HepG2 (cell line): ENCODE data around the gene SSTR5. TPM values are rescaled to one million over a fixed set of nuclear protein-coding genes. Genes with fewer than 3 reads are reported as not detected.
A peak's percentile ranks its signal among the peaks of the same experiment; 100 is the strongest.

ENCODE experiments used
- CERS6 ChIP-seq: sonication (generic); formaldehyde crosslinking; IDR thresholded peaks from 2 replicates; pipeline ENCODE4 v1.5.0; 2020; ENCODE audit warnings: missing genetic modification reagents
- EHMT2 ChIP-seq: fragments of 200-600 bp; sonication (generic); IDR thresholded peaks from 2 replicates; pipeline ENCODE4 v1.7.0; 2017; ENCODE audit warnings: antibody characterized with exemption, low read depth, low read length, borderline replicate concordance
- ELK4 ChIP-seq: sonication (generic); formaldehyde crosslinking; IDR thresholded peaks from 2 replicates; pipeline ENCODE4 v1.9.0; 2021; ENCODE audit warnings: missing genetic modification reagents, borderline replicate concordance
- ETS1 ChIP-seq: sonication (generic); formaldehyde crosslinking; IDR thresholded peaks from 2 replicates; pipeline ENCODE4 v1.4.0; 2020; ENCODE audit warnings: missing genetic modification reagents
- FOXJ3 ChIP-seq: sonication (generic); formaldehyde crosslinking; IDR thresholded peaks from 2 replicates; pipeline ENCODE4 v1.4.0; 2020; ENCODE audit warnings: missing genetic modification reagents, mild to moderate bottlenecking, borderline replicate concordance
- GATAD1 ChIP-seq: IDR thresholded peaks from 2 replicates; pipeline ENCODE4 v1.6.1; 2016; ENCODE audit warnings: missing genetic modification reagents, missing compliant biosample characterization
- MIER3 ChIP-seq: IDR thresholded peaks from 2 replicates; pipeline ENCODE4 v1.6.1; 2016; ENCODE audit warnings: missing compliant biosample characterization, borderline replicate concordance
- MXD4 ChIP-seq: IDR thresholded peaks from 2 replicates; pipeline ENCODE4 v1.6.1; 2016; ENCODE audit warnings: mild to moderate bottlenecking, missing biosample characterization, missing genetic modification reagents
- RFX3 ChIP-seq: IDR thresholded peaks from 2 replicates; pipeline ENCODE4 v1.6.1; 2016; ENCODE audit warnings: missing biosample characterization, missing genetic modification reagents
- RNF2 ChIP-seq: fragments of 450-650 bp; conservative IDR thresholded peaks from 2 replicates; pipeline ENCODE4 v1.6.1; 2016; ENCODE audit warnings: low read depth
- U2AF1 ChIP-seq: fragments of 200-400 bp; formaldehyde crosslinking; optimal IDR thresholded peaks from 2 replicates; pipeline ENCODE3; 2017; ENCODE audit warnings: mild to moderate bottlenecking, low read depth, low read length
- UBTF ChIP-seq: sonication (generic); formaldehyde crosslinking; IDR thresholded peaks from 2 replicates; pipeline ENCODE4 v1.4.0; 2020; ENCODE audit warnings: mild to moderate bottlenecking, missing genetic modification reagents
- ZBTB20 ChIP-seq: sonication (generic); formaldehyde crosslinking; IDR thresholded peaks from 2 replicates; pipeline ENCODE4 v1.8.1; 2023; ENCODE audit warnings: missing genetic modification reagents, low read depth, mild to moderate bottlenecking, borderline replicate concordance
- ZBTB26 ChIP-seq: IDR thresholded peaks from 2 replicates; pipeline ENCODE4 v1.6.1; 2016; ENCODE audit warnings: missing compliant biosample characterization, missing genetic modification reagents, borderline replicate concordance
- ZNF468 ChIP-seq: sonication (generic); formaldehyde crosslinking; IDR thresholded peaks from 2 replicates; pipeline ENCODE4 v1.8.0; 2022; ENCODE audit warnings: mild to moderate bottlenecking, moderate library complexity, missing genetic modification reagents
- ZNF607 ChIP-seq: sonication (generic); formaldehyde crosslinking; IDR thresholded peaks from 2 replicates; pipeline ENCODE4 v1.5.1; 2020; ENCODE audit warnings: missing genetic modification reagents, mild to moderate bottlenecking, borderline replicate concordance
- ZNF772 ChIP-seq: sonication (generic); formaldehyde crosslinking; IDR thresholded peaks from 2 replicates; pipeline ENCODE4 v1.5.0; 2020; ENCODE audit warnings: mild to moderate bottlenecking, missing genetic modification reagents
- ZNF790 ChIP-seq: sonication (generic); formaldehyde crosslinking; IDR thresholded peaks from 2 replicates; pipeline ENCODE4 v1.8.0; 2022; ENCODE audit warnings: missing genetic modification reagents, mild to moderate bottlenecking, borderline replicate concordance
- ZSCAN29 ChIP-seq: sonication (generic); formaldehyde crosslinking; conservative IDR thresholded peaks from 2 replicates; pipeline ENCODE4 v1.4.0; 2020; ENCODE audit warnings: mild to moderate bottlenecking, missing genetic modification reagents
- ZUFSP ChIP-seq: sonication (generic); formaldehyde crosslinking; IDR thresholded peaks from 2 replicates; pipeline ENCODE4 v1.9.0; 2021; ENCODE audit warnings: missing genetic modification reagents, mild to moderate bottlenecking, borderline replicate concordance
- polyA plus RNA-seq, 8 experiments: library from polyadenylated mRNA; depleted of rRNA in 3 of 8; stranded (reverse) in 7 of 8; unstranded in 1 of 8; fragments of >200 nt; fragmentation: Illumina TruSeq in 4 of 8; extraction: Trizol in 4 of 8; gene quantifications; 2 replicates each; pipeline versions ENCODE4 v1.2.1 to v1.2.3, GENCODE V29; 2011 to 2016; ENCODE audit warnings: low read depth in 4 of 8, missing spikeins in 1 of 8, mixed read lengths in 1 of 8; ENCODE audit not compliant: insufficient read depth in 1 of 8
- total RNA-seq, 5 experiments: library from RNA; depleted of rRNA; stranded (reverse); fragments of >200 nt; fragmentation: Illumina TruSeq; extraction: Trizol; gene quantifications; 2 replicates each; pipeline ENCODE4 v1.2.3, GENCODE V29; 2016; ENCODE audit warnings: low read depth in 1 of 5

SSTR5 gene
- total and polyA plus RNA-seq, 2 of the 13 experiments (the other 11 are each of a cell fraction or from before 2014, with no cell fraction given), result 0.20 to 0.49 TPM

- TF ChIP-seq ZNF790 (CRISPR knock-in tag), result no peak
- TF ChIP-seq MXD4, result no peak
- no peak for TF ChIP-seq ZBTB20 (CRISPR knock-in tag)
- no peak for TF ChIP-seq ZNF468 (CRISPR knock-in tag)
- TF ChIP-seq ZNF772 (CRISPR knock-in tag), result no peak
- peak; percentile 45; the same call in 1 of the 2 replicates for TF ChIP-seq RNF2
- TF ChIP-seq U2AF1, result no peak
- TF ChIP-seq EHMT2, result no peak
- TF ChIP-seq ELK4 (CRISPR knock-in tag), result no peak
- TF ChIP-seq ZNF607 (CRISPR knock-in tag), result no peak
- TF ChIP-seq ETS1 (CRISPR knock-in tag), result no peak
- TF ChIP-seq RFX3, result no peak
- peak; percentile 71; the same call in 1 of the 2 replicates for TF ChIP-seq ZBTB26 (CRISPR knock-in tag)
- no peak for TF ChIP-seq ZSCAN29 (CRISPR knock-in tag)
- no peak for TF ChIP-seq MIER3 (CRISPR knock-in tag)
- TF ChIP-seq CERS6 (CRISPR knock-in tag), result no peak
- TF ChIP-seq FOXJ3 (CRISPR knock-in tag), result no peak
- TF ChIP-seq GATAD1, result no peak
- no peak for TF ChIP-seq ZUFSP
- peak; percentile 21; the same call in 1 of the 2 replicates for TF ChIP-seq UBTF (CRISPR knock-in tag)
Observed at GRCh38 chr16:1112506-1113184, 40.1 kb downstream of the SSTR5 start (continued).
